ENCODE measurements around the gene MACO1. TPM values are rescaled to one million over a fixed set of nuclear protein-coding genes. Genes with fewer than 3 reads are reported as not detected.

Gene MACO1
- total and polyA plus RNA-seq, 9 of the 15 experiments (the other 6 are each of a cell fraction or from before 2014, with no cell fraction given) = 4.6 to 28.4 (median 21.7) TPM

- TF ChIP-seq CUX1 (CRISPR knock-in tag; IDR thresholded peaks at IDR 0.05) (no peak), E4F1 (CRISPR knock-in tag; IDR thresholded peaks at IDR 0.05; ENCODE audit: borderline replicate concordance) (no peak), NR0B1 (IDR thresholded peaks at IDR 0.05; ENCODE audit: partially characterized antibody) (no peak), ARID3A (IDR thresholded peaks at IDR 0.05; ENCODE audit: borderline replicate concordance, low read depth, low read length) (no peak), TGIF2 (CRISPR knock-in tag; IDR thresholded peaks at IDR 0.05) (no peak), HES1 (IDR thresholded peaks at IDR 0.05; ENCODE audit: low read depth) (no peak), HCFC1 (IDR thresholded peaks at IDR 0.05; ENCODE audit: low read depth, low read length) (no peak), COPS2 (conservative IDR thresholded peaks at IDR 0.05) (no peak), SMARCA4 (IDR thresholded peaks at IDR 0.05) (no peak), ZNF445 (CRISPR knock-in tag; IDR thresholded peaks at IDR 0.05; ENCODE audit: low read depth) (no peak), SMAD1 (IDR thresholded peaks at IDR 0.05; ENCODE audit: low read depth, low read length, partially characterized antibody) (no peak), USF1 (CRISPR knock-in tag; IDR thresholded peaks at IDR 0.05) (no peak), TRIM28 (IDR thresholded peaks at IDR 0.05) (no peak), ZNF780A (CRISPR knock-in tag; IDR thresholded peaks at IDR 0.05) (no peak), DACH1 (IDR thresholded peaks at IDR 0.05; ENCODE audit: partially characterized antibody) (peak; percentile 10)
Observed at GRCh38 chr1:25442178-25442577, 11.5 kb downstream of the MACO1 start (continued).

Measured in K562 (cell line).